Activated T-cell treated with anti-CD3 and anti-CD28 coated beads for 4 hours (primary cell): ENCODE measurements around the gene CLDN34.

ENCODE experiments used
- DNase-seq: peaks from one replicate; pipeline ENCODE4 v3.0.0-alpha.2; 2020

CLDN34 gene

GRCh38 chrX:9983441-9983840, 16.3 kb downstream of the CLDN34 start:
- no peak for DNase-seq

DNA sequence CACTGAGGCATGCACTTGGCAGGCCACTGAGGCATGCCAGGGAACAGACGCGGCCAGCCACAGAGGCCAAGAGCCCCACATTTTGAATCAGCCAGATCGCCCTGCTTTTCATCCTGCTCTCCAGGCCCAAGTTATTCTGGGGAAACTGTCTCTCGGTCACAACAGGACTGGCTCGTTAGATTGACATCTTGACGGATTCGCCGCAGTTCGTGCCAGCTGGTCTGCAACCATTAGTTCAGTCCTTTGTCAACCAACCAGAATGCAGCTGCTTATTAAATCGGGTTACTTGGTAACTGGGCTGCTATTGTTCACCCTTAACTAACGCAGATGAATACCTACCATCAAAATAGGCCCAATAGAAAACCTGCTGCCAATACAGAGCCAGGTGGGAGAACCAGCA, 16.7 kb downstream of the CLDN34 start:
- no peak for DNase-seq

DNA sequence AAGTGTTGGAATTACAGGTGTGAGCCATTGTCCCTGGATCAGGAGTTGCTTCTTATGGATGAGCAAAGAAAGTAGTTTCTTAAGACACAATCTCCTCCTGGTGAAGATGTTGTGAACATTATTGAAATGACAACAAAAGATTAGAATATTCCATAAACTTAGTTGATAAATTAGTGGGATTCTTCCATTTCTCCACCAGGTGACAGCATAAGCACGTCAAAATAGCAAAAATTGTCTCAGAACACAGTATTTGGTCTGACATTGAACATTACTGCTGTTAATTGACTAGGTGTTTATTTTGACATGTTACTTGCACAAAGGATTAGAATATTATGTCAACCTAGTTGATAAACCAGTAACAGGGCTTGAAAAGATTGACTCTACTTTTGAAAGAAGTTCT, 21.6 kb downstream of the CLDN34 start:
- DNase-seq, result no peak

GRCh38 chrX:9992061-9992460, 24.9 kb downstream of the CLDN34 start:
- DNase-seq, result no peak

- no peak for DNase-seq
Observed at GRCh38 chrX:9992724-9993123, 25.6 kb downstream of the CLDN34 start.

- peak; percentile 64 for DNase-seq
Observed at GRCh38 chrX:9995855-9996339, 28.7 kb downstream of the CLDN34 start.

DNA sequence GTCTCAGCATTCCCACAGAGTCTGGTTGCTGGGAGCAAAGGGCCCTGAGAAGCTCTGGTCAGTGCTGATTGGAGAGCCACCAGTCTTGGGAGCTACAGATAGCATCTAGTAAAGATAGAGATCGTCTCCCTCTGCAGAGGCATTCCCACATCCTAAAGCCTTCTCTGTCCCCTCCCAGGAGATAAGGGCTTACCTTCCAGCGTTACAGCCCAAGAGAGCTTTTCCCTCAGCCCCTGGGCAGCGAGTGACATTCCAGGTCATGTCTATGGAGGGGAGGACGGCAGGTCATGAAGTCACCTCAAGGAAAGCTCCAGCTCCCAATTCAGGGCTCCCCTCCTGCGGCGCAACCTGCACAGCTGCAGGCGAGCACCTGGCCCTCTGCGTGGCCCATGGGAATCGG, 29.9 kb downstream of the CLDN34 start:
- DNase-seq, result no peak

GRCh38 chrX:9997524-9997923, 30.4 kb downstream of the CLDN34 start:
- no peak for DNase-seq

- DNase-seq, result no peak
Observed at GRCh38 chrX:10001496-10001895, 34.3 kb downstream of the CLDN34 start.

- no peak for DNase-seq
Observed at GRCh38 chrX:10004832-10005475, 37.8 kb downstream of the CLDN34 start.

- no peak for DNase-seq
Observed at GRCh38 chrX:10006086-10006485, 38.9 kb downstream of the CLDN34 start.

DNA sequence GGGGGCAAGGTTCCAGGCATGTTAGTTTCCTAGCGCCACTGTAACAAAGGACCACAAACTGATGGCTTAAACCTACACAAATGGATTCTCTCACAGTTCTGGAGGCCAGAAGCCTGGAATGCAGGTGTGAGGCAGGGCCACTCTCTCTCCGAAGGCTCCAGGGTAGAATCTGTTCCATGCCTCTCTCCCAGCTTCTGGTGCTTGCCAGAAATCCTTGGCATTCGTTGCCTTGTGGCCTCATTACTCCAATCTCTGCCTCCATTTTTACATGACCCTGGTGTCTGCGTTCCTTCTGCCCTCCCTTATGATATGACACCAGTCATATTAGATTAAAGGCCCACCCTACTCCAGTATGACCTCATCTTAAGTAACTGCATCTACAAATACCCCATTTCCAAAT, 39.6 kb downstream of the CLDN34 start:
- DNase-seq, result no peak

GRCh38 chrX:10007621-10008020, 40.5 kb downstream of the CLDN34 start:
- DNase-seq, result no peak

DNA sequence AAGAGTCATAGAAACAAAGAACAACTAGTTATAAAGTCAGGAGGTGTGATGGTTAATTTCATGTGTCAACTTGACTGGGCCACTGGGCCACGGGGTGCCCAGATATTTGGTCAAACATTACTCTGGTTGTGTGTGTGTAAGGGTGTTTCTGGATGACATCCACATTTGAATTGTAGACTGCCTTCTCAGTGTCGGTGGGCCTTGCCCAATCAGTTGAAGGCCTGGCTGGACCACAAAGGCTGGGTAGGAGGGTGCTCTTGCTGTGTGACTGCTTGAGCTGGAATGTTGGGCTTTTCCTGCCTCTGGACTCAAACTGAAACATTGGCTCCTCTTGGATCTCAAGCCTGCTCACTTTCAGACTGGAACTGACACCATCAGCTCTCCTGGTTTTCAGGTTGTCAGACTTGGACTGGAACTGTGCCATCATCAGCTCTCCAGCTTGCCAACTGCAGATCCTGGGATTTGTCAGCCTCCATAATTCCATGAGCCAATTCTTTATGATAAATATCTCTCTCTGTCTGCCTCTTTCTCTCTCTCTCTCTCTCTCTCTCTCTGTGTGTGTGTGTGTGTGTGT, 41.4 kb downstream of the CLDN34 start:
- no peak for DNase-seq

- DNase-seq, result no peak
Observed at GRCh38 chrX:10009741-10010140, 42.6 kb downstream of the CLDN34 start.

DNA sequence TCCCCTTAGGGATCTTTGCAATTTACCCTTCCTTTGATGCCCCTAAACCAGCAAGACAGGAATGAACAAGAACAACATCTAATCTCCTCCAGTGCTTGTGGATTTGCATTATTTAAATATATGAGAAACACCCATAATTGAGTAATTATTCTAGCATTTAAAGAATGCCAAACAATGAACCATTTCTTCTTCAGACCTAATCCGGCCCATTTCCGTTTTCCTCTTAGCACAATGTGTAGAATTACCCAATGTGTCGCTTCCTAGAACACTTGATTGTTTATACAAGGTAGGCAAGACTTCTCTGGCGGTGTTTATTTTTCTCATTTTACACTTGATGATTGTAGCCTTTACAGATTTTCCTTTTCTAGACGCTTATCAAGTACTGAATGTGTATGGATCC, 43.5 kb downstream of the CLDN34 start:
- no peak for DNase-seq

DNA sequence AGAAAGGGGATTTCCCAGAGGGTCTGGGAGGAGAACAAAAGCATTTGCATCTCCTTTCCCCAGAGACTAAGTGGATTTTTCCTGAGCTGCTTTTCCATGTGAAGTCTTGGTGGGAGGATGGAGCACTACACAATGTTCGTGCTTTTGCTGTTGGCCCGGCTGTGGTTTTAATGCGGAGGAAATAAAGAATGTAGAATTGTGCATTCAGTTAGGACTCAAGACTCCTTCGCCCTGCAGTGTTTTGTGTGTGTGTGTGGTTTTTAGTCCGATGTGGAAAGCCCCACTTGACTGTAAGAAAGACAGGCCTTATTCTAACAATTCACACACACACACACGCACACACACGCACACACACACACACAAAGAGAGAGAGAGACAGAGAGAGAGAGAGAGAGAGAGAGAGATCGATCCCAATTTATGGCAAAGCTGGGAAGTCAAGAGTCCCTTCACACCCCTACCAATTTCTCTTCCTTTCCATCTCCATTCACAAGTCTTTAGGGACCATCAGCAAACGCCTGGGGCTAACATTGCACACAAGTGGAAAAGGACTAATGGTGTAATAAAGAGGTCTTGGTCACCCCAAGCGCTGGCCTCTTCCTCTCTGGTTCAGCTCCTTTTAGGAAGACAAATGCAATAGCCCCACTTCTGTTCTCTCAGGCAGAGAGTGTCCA, 44.2 kb downstream of the CLDN34 start:
- DNase-seq, result no peak

DNA sequence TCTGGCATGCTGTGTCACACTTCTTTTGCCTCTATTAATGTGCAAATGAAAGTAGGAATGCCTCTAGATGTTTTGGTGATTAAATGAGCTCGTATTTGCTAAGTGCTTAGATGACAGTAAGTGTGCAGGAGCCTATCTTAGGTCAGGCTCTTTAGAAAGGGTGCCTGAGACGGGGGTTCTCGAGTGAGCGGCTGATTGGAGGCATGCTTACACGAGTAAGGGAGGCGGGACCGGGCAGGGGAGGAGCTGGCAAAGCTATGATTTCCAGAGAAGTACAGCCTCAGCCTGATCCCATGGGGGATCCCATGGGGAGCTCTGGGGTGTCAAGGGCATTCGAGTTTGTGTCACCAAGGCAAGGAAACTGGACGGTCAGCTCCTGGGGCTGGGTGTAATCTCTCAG, 44.8 kb downstream of the CLDN34 start:
- no peak for DNase-seq

- DNase-seq, result peak; percentile 67
Observed at GRCh38 chrX:10014462-10015354, 47.5 kb downstream of the CLDN34 start.

GRCh38 chrX:10015355-10015722, 48.2 kb downstream of the CLDN34 start:
- DNase-seq, result no peak

- no peak for DNase-seq
Observed at GRCh38 chrX:10015723-10016518, 48.8 kb downstream of the CLDN34 start.

GRCh38 chrX:10016519-10017132, 49.5 kb downstream of the CLDN34 start:
- no peak for DNase-seq
